ENCODE measurements around the gene TPD52L2. TPM values are rescaled to one million over a fixed set of nuclear protein-coding genes. Genes with fewer than 3 reads are reported as not detected.

TPD52L2 gene
- total and polyA plus RNA-seq, 7 donors, result 71.7 to 109 (median 84.7) TPM

GRCh38 chr20:63822276-63822696 lies 42.8 kb upstream of the TPD52L2 start:
- Histone ChIP-seq H3K27ac (no peak overlapping the region), H3K36me3 (no peaks in the 10 kb centered on the region), H3K4me3 (no peak overlapping the region), H3K27me3 (peaks cover 0 to 24% (median 12%) of the 10 kb centered on the region in 3 donors), H3K9me3 (no peaks in the 10 kb centered on the region), H3K4me1 (no peaks in the 10 kb centered on the region)
- DNase-seq, result no peak
- 81 to 88% methylated on average over 15 of the region's 15 CpGs for WGBS, 2 donors
- intact Hi-C loops (cut with DNase I), result no loop called here
- TF ChIP-seq POLR2AphosphoS5 (IDR thresholded peaks at IDR 0.05) (no peak), POLR2A (IDR thresholded peaks at IDR 0.05) (no peak), CTCF (IDR thresholded peaks at IDR 0.05) (no peak), EP300 (IDR thresholded peaks at IDR 0.05) (no peak)

- intact Hi-C loops (cut with DNase I), result no loop called here
- 18 to 54% methylated on average over 12 of the region's 12 CpGs for WGBS, 2 donors
- Histone ChIP-seq H3K4me3 (no peak overlapping the region), H3K4me1 (no peaks in the 10 kb centered on the region), H3K27me3 (peaks cover 4 to 38% (median 24%) of the 10 kb centered on the region in 3 donors), H3K27ac (no peak overlapping the region), H3K36me3 (no peaks in the 10 kb centered on the region), H3K9me3 (no peaks in the 10 kb centered on the region)
- DNase-seq, result no peak
- TF ChIP-seq EP300 (IDR thresholded peaks at IDR 0.05), result no peak
- no peak for TF ChIP-seq POLR2AphosphoS5 (IDR thresholded peaks at IDR 0.05)
- no peak for TF ChIP-seq CTCF (IDR thresholded peaks at IDR 0.05)
- TF ChIP-seq POLR2A (IDR thresholded peaks at IDR 0.05), result no peak
Measured at GRCh38 chr20:63823691-63824311, 41.3 kb upstream of the TPD52L2 start.

GRCh38 chr20:63825331-63826118 lies 39.5 kb upstream of the TPD52L2 start:
- TF ChIP-seq POLR2A (IDR thresholded peaks at IDR 0.05) (no peak), EP300 (IDR thresholded peaks at IDR 0.05) (no peak), CTCF (IDR thresholded peaks at IDR 0.05) (no peak), POLR2AphosphoS5 (IDR thresholded peaks at IDR 0.05) (no peak)
- H3K27ac ChIP-seq, result no peak overlapping the region
- peaks cover 12 to 55% (median 41%) of the 10 kb centered on the region in 3 donors for H3K27me3 ChIP-seq
- WGBS, 2 donors, result 88 to 89% methylated on average over 25 of the region's 25 CpGs
- peaks cover 0 to 14% (median 9%) of the 10 kb centered on the region in 4 donors for H3K4me1 ChIP-seq
- H3K36me3 ChIP-seq, result no peaks in the 10 kb centered on the region
- H3K4me3 ChIP-seq, result no peak overlapping the region
- DNase-seq, result no peak
- no peaks in the 10 kb centered on the region for H3K9me3 ChIP-seq
- intact Hi-C loops (cut with DNase I), result loop anchor here (5.0 kb wide), 1 partner anchor 37 kb away; the partner anchor contains the start of gene ABHD16B

- H3K4me3 ChIP-seq, result no peak overlapping the region
- no peak overlapping the region for H3K27ac ChIP-seq
- 77 to 83% methylated on average over 13 of the region's 13 CpGs for WGBS, 2 donors
- TF ChIP-seq POLR2A (IDR thresholded peaks at IDR 0.05) (no peak), POLR2AphosphoS5 (IDR thresholded peaks at IDR 0.05) (no peak), EP300 (IDR thresholded peaks at IDR 0.05) (no peak), CTCF (IDR thresholded peaks at IDR 0.05) (no peak)
- no peaks in the 10 kb centered on the region for H3K36me3 ChIP-seq
- peaks cover 16 to 54% (median 45%) of the 10 kb centered on the region in 3 donors for H3K27me3 ChIP-seq
- DNase-seq, result no peak
- intact Hi-C loops (cut with DNase I), result loop anchor here (5.0 kb wide), 1 partner anchor 36 kb away; the partner anchor contains the start of gene ABHD16B
- no peaks in the 10 kb centered on the region for H3K9me3 ChIP-seq
- peaks cover 0 to 19% (median 12%) of the 10 kb centered on the region in 4 donors for H3K4me1 ChIP-seq
Measured at GRCh38 chr20:63826753-63827152, 38.3 kb upstream of the TPD52L2 start.
